ENCODE data around the gene METTL25B. TPM values are rescaled to one million over a fixed set of nuclear protein-coding genes. Genes with fewer than 3 reads are reported as not detected.

Gene METTL25B
- total and polyA plus RNA-seq, 2 of the 4 experiments (the other 2 are of a cell fraction) = 2.3 to 10.1 TPM

GRCh38 chr1:156738916-156739315 is 10.6 kb downstream of the METTL25B start:
- intact Hi-C loops (cut with micrococcal nuclease) (no loop called here), dilution Hi-C loops (cut with HindIII; ENCODE audit: low sequenced_read_pairs, unreplicated experiment) (no loop called here), in situ Hi-C loops (cut with MboI; ENCODE audit: low sequenced_read_pairs) (no loop called here)
- H2BK5ac ChIP-seq (ENCODE audit: low read depth, low read length, poor library complexity, severe bottlenecking) = no peak overlapping the region
- H4K20me1 ChIP-seq (ENCODE audit: insufficient read depth, low read length) = no peaks in the 10 kb centered on the region
- H3K18ac ChIP-seq (ENCODE audit: low read depth, low read length) = no peak overlapping the region
- no peak overlapping the region for H3K27ac ChIP-seq (ENCODE audit: insufficient read depth, low read length)
- no TSS peak for BruUV-seq (replicated peaks)
- H2AK5ac ChIP-seq (ENCODE audit: low read depth, low read length) = no peak overlapping the region
- H3K27me3 ChIP-seq (ENCODE audit: control insufficient read depth, insufficient read depth, low read length) = no peaks in the 10 kb centered on the region
- no peak overlapping the region for H3K4ac ChIP-seq (ENCODE audit: low read depth, low read length)
- no peak overlapping the region for H4K8ac ChIP-seq (ENCODE audit: low read depth in 2 of 2, low read length in 2 of 2)
- H2BK15ac ChIP-seq (ENCODE audit: low read depth, low read length) = no peak overlapping the region
- H2AFZ ChIP-seq (replicated peaks; ENCODE audit: low read length, poor library complexity) = no peak overlapping the region
- H4K91ac ChIP-seq (ENCODE audit: insufficient read depth, low read depth, low read length) = no peak overlapping the region
- no peak overlapping the region for H3K4me2 ChIP-seq (ENCODE audit: low read depth, low read length)
- H3K36me3 ChIP-seq (ENCODE audit: control insufficient read depth, insufficient read depth, low read length) = peaks cover 39% of the 10 kb centered on the region
- no peak overlapping the region for H3K56ac ChIP-seq (ENCODE audit: extremely low read depth, insufficient read depth, low read length)
- no peak for TF ChIP-seq MAZ (IDR thresholded peaks at IDR 0.05; ENCODE audit: borderline replicate concordance, low read depth, low read length)
- TF ChIP-seq RFX5 (IDR thresholded peaks at IDR 0.05; ENCODE audit: low read depth, low read length) = no peak
- TF ChIP-seq BHLHE40 (IDR thresholded peaks at IDR 0.05; ENCODE audit: low read depth, low read length) = no peak
- TF ChIP-seq ELK1 (IDR thresholded peaks at IDR 0.05; ENCODE audit: borderline replicate concordance, low read depth, low read length) = no peak
- TF ChIP-seq MAFK (IDR thresholded peaks at IDR 0.05; ENCODE audit: low read depth, low read length) = no peak
- TF ChIP-seq NFE2L2 (IDR thresholded peaks at IDR 0.05; ENCODE audit: low read depth, low read length) = no peak
- H3K79me1 ChIP-seq (ENCODE audit: low read depth in 1 of 2, low read length in 2 of 2) = peaks cover 4 to 42% of the 10 kb centered on the region in 2 experiments
- H2BK20ac ChIP-seq (ENCODE audit: low read depth, low read length) = no peak overlapping the region
- H3K14ac ChIP-seq (replicated peaks; ENCODE audit: low read depth, low read length) = no peak overlapping the region
- ATAC-seq (ENCODE audit: low read depth) (no peak), DNase-seq (no peak)
- no peak overlapping the region for H3K9ac ChIP-seq (ENCODE audit: low read depth, low read length)
- H2AK9ac ChIP-seq (replicated peaks; ENCODE audit: low read depth, low read length, poor library complexity) = no peak overlapping the region
- CTCF ChIA-PET = interaction anchor here (0.9 kb wide), 1 partner anchor 13 kb away, joined by 3 read pairs; no protein-coding TSS in a partner anchor
- no peak overlapping the region for H3K4me3 ChIP-seq (ENCODE audit: insufficient read depth, low read depth, low read length)
- H3K23ac ChIP-seq (ENCODE audit: low read depth, low read length) = no peak overlapping the region
- no peak overlapping the region for H4K5ac ChIP-seq (ENCODE audit: low read depth, low read length)
- H3K9me1 ChIP-seq (ENCODE audit: insufficient read depth, low read length) = no peaks in the 10 kb centered on the region; the same call in 1 of the 2 replicates
- POLR2A ChIA-PET (ENCODE audit: unreplicated experiment) = no interaction called here
- H3K9me3 ChIP-seq (ENCODE audit: control insufficient read depth, insufficient read depth, low read length) = no peaks in the 10 kb centered on the region
- WGBS, 2 experiments (ENCODE audit: extremely low coverage in 2 of 2, insufficient read length in 1 of 2) = no CpG with 5 or more reads among the region's 2 CpGs
- H2BK120ac ChIP-seq (ENCODE audit: low read depth, low read length) = no peak overlapping the region
- H3K4me1 ChIP-seq (ENCODE audit: control insufficient read depth, insufficient read depth, low read length) = 0 out of 2 replicates have a peak, but pooled peaks cover 2% of the 10 kb centered on the region

Measured in IMR-90 (cell line).